PFSK-1 (cell line): ENCODE measurements around the gene ZNF320.

Source experiments
- FOXP2 ChIP-seq: optimal IDR thresholded peaks from 2 replicates; pipeline ENCODE3; 2011; ENCODE audit warnings: borderline replicate concordance, control low read depth, inconsistent platforms; ENCODE audit not compliant: insufficient read depth; ENCODE audit errors: extremely low read length, extremely low read depth
- POLR2AphosphoS5 ChIP-seq: IDR thresholded peaks from 2 replicates; pipeline ENCODE4 v1.6.1; 2012; ENCODE audit warnings: low read depth, mild to moderate bottlenecking, control low read depth, low read length, moderate library complexity
- SIN3A ChIP-seq: IDR thresholded peaks from 2 replicates; pipeline ENCODE4 v1.6.1; 2012; ENCODE audit warnings: mild to moderate bottlenecking, low read length, moderate library complexity, borderline replicate concordance; ENCODE audit not compliant: insufficient read depth
- TAF1 ChIP-seq: IDR thresholded peaks from 2 replicates; pipeline ENCODE4 v1.6.1; 2012; ENCODE audit warnings: low read length, control low read depth, borderline replicate concordance; ENCODE audit not compliant: insufficient read depth
- TF ChIP-seq, protein P1 (sequence below), 2 experiments: IDR thresholded peaks; 2 replicates each; pipeline versions ENCODE4 v1.6.1 to v1.8.0; 2011 to 2012; ENCODE audit warnings: low read depth in 2 of 2, low read length in 2 of 2, control low read depth in 1 of 2, inconsistent platforms in 1 of 2, mild to moderate bottlenecking in 1 of 2, moderate library complexity in 1 of 2; ENCODE audit not compliant: insufficient read depth in 1 of 2

DNA sequence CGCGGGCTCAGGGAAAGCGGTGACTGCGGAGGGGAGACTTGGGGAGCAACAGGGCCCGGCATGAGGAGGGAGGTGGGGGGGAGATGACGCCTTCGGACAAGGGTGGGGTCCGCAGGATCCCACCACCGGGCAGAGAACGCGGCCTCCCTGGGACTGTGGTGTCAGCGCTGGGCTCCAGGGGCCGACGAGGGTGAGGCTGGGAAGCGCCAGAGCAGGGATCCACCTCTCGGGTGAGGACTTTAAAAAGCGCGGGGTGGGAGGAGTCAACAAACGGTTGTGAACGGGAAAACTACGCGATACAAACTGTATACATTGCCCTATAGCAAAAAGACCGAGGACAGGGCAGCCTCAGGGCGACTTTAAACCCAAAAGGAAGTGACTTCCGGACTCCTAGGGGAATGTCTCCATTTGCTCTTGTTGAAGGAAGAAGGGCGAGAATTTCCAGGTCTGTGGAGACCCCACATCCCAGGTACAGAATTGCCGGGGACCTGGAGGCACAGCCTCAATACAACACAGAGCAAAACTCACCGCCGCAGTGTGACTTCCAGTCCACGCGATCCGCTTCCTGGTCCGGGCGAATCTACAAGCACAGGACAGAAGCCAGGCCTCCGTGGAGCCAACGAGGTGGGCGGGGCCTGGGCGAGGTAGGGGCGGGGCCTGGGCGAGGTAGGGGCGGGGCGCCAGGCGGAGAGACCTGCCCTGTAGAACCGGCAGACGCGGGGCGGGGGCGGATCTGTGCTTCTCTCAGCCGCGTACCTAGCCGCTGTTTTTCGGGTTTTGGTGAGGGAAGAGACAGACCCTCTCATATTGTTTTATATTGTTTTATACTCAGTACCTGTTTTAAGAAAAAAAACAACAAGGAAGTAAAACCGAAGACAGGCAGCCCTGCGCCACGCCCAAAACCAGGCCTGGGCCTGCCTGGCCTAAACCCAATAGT is 25.7 kb upstream of the ZNF320 start, which contains the start of gene ZNF888:
- TF ChIP-seq POLR2AphosphoS5 (no peak), SIN3A (no peak), TAF1 (no peak), FOXP2 (no peak)
- TF ChIP-seq, protein P1, sequence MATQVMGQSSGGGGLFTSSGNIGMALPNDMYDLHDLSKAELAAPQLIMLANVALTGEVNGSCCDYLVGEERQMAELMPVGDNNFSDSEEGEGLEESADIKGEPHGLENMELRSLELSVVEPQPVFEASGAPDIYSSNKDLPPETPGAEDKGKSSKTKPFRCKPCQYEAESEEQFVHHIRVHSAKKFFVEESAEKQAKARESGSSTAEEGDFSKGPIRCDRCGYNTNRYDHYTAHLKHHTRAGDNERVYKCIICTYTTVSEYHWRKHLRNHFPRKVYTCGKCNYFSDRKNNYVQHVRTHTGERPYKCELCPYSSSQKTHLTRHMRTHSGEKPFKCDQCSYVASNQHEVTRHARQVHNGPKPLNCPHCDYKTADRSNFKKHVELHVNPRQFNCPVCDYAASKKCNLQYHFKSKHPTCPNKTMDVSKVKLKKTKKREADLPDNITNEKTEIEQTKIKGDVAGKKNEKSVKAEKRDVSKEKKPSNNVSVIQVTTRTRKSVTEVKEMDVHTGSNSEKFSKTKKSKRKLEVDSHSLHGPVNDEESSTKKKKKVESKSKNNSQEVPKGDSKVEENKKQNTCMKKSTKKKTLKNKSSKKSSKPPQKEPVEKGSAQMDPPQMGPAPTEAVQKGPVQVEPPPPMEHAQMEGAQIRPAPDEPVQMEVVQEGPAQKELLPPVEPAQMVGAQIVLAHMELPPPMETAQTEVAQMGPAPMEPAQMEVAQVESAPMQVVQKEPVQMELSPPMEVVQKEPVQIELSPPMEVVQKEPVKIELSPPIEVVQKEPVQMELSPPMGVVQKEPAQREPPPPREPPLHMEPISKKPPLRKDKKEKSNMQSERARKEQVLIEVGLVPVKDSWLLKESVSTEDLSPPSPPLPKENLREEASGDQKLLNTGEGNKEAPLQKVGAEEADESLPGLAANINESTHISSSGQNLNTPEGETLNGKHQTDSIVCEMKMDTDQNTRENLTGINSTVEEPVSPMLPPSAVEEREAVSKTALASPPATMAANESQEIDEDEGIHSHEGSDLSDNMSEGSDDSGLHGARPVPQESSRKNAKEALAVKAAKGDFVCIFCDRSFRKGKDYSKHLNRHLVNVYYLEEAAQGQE (IDR thresholded peaks at IDR 0.05; ENCODE audit: insufficient read depth in 1 of 2, low read depth in 2 of 2, low read length in 2 of 2): no peak
